HEK293T (cell line): ENCODE data around the gene PIGZ.

ENCODE experiments used
- CTCF ChIA-PET: fragments of 350-600 bp; formaldehyde crosslinking; extraction: SDS; loops from one replicate; lab custom pipeline; 2021; ENCODE audit warnings: antibody characterized with exemption, inconsistent platforms; lab: Yijun Ruan, JAX
- POLR2A ChIA-PET: fragments of 350-600 bp; formaldehyde crosslinking; extraction: SDS; loops from one replicate; lab custom pipeline; 2020; ENCODE audit warnings: antibody characterized with exemption, inconsistent platforms; lab: Yijun Ruan, JAX
- DNase-seq: peaks from one replicate; pipeline ENCODE4 v3.0.0; 2012; ENCODE audit warnings: mixed read lengths; ENCODE audit errors: extremely low spot score
- ARNT ChIP-seq: fragments of 450-650 bp; IDR thresholded peaks from 2 replicates; pipeline ENCODE4 v1.6.1; 2017; ENCODE audit warnings: mild to moderate bottlenecking
- BHLHE40 ChIP-seq: fragments of 450-650 bp; IDR thresholded peaks from 2 replicates; pipeline ENCODE4 v1.6.1; 2016; ENCODE audit warnings: mild to moderate bottlenecking, moderate library complexity, borderline replicate concordance
- CTBP1 ChIP-seq: fragments of 450-650 bp; IDR thresholded peaks from 2 replicates; pipeline ENCODE4 v1.6.1; 2016; ENCODE audit warnings: borderline replicate concordance
- ELF4 ChIP-seq: fragments of 450-650 bp; IDR thresholded peaks from 2 replicates; pipeline ENCODE4 v1.6.1; 2017; ENCODE audit warnings: antibody characterized with exemption
- FOXA1 ChIP-seq: fragments of 450-650 bp; IDR thresholded peaks from 2 replicates; pipeline ENCODE4 v1.6.1; 2016; ENCODE audit warnings: mild to moderate bottlenecking
- FOXK2 ChIP-seq: fragments of 450-650 bp; IDR thresholded peaks from 2 replicates; pipeline ENCODE4 v1.6.1; 2016; ENCODE audit warnings: mild to moderate bottlenecking
- FOXM1 ChIP-seq: fragments of 450-650 bp; IDR thresholded peaks from 2 replicates; pipeline ENCODE4 v1.6.1; 2017; ENCODE audit warnings: mild to moderate bottlenecking, borderline replicate concordance
- HDGF ChIP-seq: fragments of 450-650 bp; IDR thresholded peaks from 2 replicates; pipeline ENCODE4 v1.6.1; 2017; ENCODE audit warnings: antibody characterized with exemption, borderline replicate concordance
- L3MBTL2 ChIP-seq: fragments of 450-650 bp; conservative IDR thresholded peaks from 2 replicates; pipeline ENCODE4 v1.6.1; 2016; ENCODE audit warnings: mild to moderate bottlenecking
- LEF1 ChIP-seq: fragments of 450-650 bp; IDR thresholded peaks from 2 replicates; pipeline ENCODE4 v1.6.1; 2017; ENCODE audit warnings: mild to moderate bottlenecking, borderline replicate concordance
- NFRKB ChIP-seq: fragments of 450-650 bp; IDR thresholded peaks from 2 replicates; pipeline ENCODE4 v1.6.1; 2016; ENCODE audit warnings: mild to moderate bottlenecking, moderate library complexity
- PKNOX1 ChIP-seq: fragments of 450-650 bp; IDR thresholded peaks from 2 replicates; pipeline ENCODE4 v1.6.1; 2016
- SP1 ChIP-seq: fragments of 450-650 bp; IDR thresholded peaks from 2 replicates; pipeline ENCODE4 v1.6.1; 2017
- SUZ12 ChIP-seq: fragments of 450-650 bp; IDR thresholded peaks from 2 replicates; pipeline ENCODE4 v1.6.1; 2016; ENCODE audit warnings: mild to moderate bottlenecking
- TARDBP ChIP-seq: fragments of 450-650 bp; IDR thresholded peaks from 2 replicates; pipeline ENCODE4 v1.6.1; 2016
- ZNF384 ChIP-seq: fragments of 450-650 bp; IDR thresholded peaks from 2 replicates; pipeline ENCODE4 v1.6.1; 2016

PIGZ gene

GRCh38 chr3:196938576-196938975, 30.1 kb downstream of the PIGZ start:
- CTCF ChIA-PET = interaction anchor here (0.6 kb wide), 1 partner anchor 377 kb away, joined by 3 read pairs; no protein-coding TSS in a partner anchor

GRCh38 chr3:196938124-196938523, 30.5 kb downstream of the PIGZ start:
- ChIA-PET POLR2A (no interaction called here), CTCF (interaction anchor here (0.6 kb wide), 2 partner anchors 377 to 553 kb away, joined by 3 read pairs; no protein-coding TSS in a partner anchor)
- TF ChIP-seq BHLHE40 = no peak
- TF ChIP-seq FOXA1 = no peak
- no peak for TF ChIP-seq FOXK2
- TF ChIP-seq SP1 = no peak
- TF ChIP-seq PKNOX1 = no peak
- TF ChIP-seq ARNT = no peak
- no peak for TF ChIP-seq SUZ12
- no peak for DNase-seq

More at GRCh38 chr3:196938576-196938975, 30.1 kb downstream of the PIGZ start:
- POLR2A ChIA-PET = no interaction called here
- no peak for DNase-seq
- TF ChIP-seq LEF1 (no peak), PKNOX1 (no peak), ARNT (no peak), FOXK2 (no peak), SUZ12 (no peak), SP1 (no peak), TARDBP (no peak), FOXA1 (no peak), FOXM1 (no peak), CTBP1 (no peak), L3MBTL2 (no peak), ELF4 (no peak), BHLHE40 (no peak), ZNF384 (no peak)

GRCh38 chr3:196936288-196936687, 32.3 kb downstream of the PIGZ start:
- POLR2A ChIA-PET = no interaction called here

GRCh38 chr3:196932600-196932999, 36.0 kb downstream of the PIGZ start:
- CTCF ChIA-PET = no interaction called here
- POLR2A ChIA-PET = no interaction called here
- TF ChIP-seq HDGF (no peak), LEF1 (no peak), ZNF384 (no peak), NFRKB (no peak)
- DNase-seq = no peak

More at GRCh38 chr3:196936288-196936687, 32.3 kb downstream of the PIGZ start:
- no peak for TF ChIP-seq NFRKB
- no peak for TF ChIP-seq PKNOX1
- CTCF ChIA-PET = no interaction called here
- DNase-seq = no peak

- ChIA-PET CTCF (no interaction called here), POLR2A (no interaction called here)
- TF ChIP-seq NFRKB = no peak
- no peak for DNase-seq
Measured at GRCh38 chr3:196931828-196932587, 36.6 kb downstream of the PIGZ start.

GRCh38 chr3:196931157-196931556, 37.5 kb downstream of the PIGZ start:
- no peak for DNase-seq

GRCh38 chr3:196927571-196928453, 40.8 kb downstream of the PIGZ start:
- TF ChIP-seq HDGF (no peak), LEF1 (no peak), PKNOX1 (no peak), L3MBTL2 (no peak), SUZ12 (no peak), CTBP1 (no peak), NFRKB (no peak), ARNT (no peak), ZNF384 (no peak), FOXK2 (no peak), FOXA1 (no peak), FOXM1 (no peak), BHLHE40 (no peak), TARDBP (no peak), ELF4 (no peak), SP1 (no peak)
- POLR2A ChIA-PET = no interaction called here
- CTCF ChIA-PET = no interaction called here
- DNase-seq = no peak

More at GRCh38 chr3:196931157-196931556, 37.5 kb downstream of the PIGZ start:
- ChIA-PET CTCF (no interaction called here), POLR2A (no interaction called here)
- no peak for TF ChIP-seq SUZ12
